Astrocyte (in vitro differentiated cells and primary cell): Measurements from ENCODE around the gene PIAS2. TPM values are rescaled to one million over a fixed set of nuclear protein-coding genes. Genes with fewer than 3 reads are reported as not detected.

Experiments used
- DNase-seq: peaks from one replicate; pipeline ENCODE4 v3.0.0-alpha.2; 2010; ENCODE audit warnings: low read depth
- FAIRE-seq: peaks from 2 replicates; lab custom pipeline; 2011; peaks lifted over from hg19 to GRCh38; lab: Jason Lieb, UNC
- H2AFZ ChIP-seq: 2 replicates; pipeline ENCODE4 v1.6.0; 2012; ENCODE audit warnings: low read depth, low read length, inconsistent platforms
- H3K27ac ChIP-seq: 2 replicates; pipeline ENCODE4 v1.5.1; 2011; ENCODE audit warnings: low read depth, low read length, inconsistent platforms
- H3K27me3 ChIP-seq: 2 replicates; pipeline ENCODE4 v1.6.0; 2011; ENCODE audit warnings: low read length, inconsistent platforms; ENCODE audit not compliant: insufficient read depth
- H3K36me3 ChIP-seq: 2 replicates; pipeline ENCODE4 v1.5.1; 2011; ENCODE audit warnings: low read length, inconsistent platforms; ENCODE audit not compliant: insufficient read depth
- H3K4me1 ChIP-seq: 2 replicates; pipeline ENCODE4 v1.5.1; 2011; ENCODE audit warnings: low read length, inconsistent platforms; ENCODE audit not compliant: insufficient read depth
- H3K4me2 ChIP-seq: 2 replicates; pipeline ENCODE4 v1.6.0; 2012; ENCODE audit warnings: low read length, inconsistent platforms
- H3K4me3 ChIP-seq: 2 replicates; pipeline ENCODE4 v1.5.1; 2011; ENCODE audit warnings: low read depth, mild to moderate bottlenecking, low read length, inconsistent platforms; ENCODE audit not compliant: insufficient read depth
- H3K79me2 ChIP-seq: 2 replicates; pipeline ENCODE4 v1.6.0; 2012; ENCODE audit warnings: mild to moderate bottlenecking, low read length, inconsistent platforms; ENCODE audit not compliant: insufficient read depth
- H3K9ac ChIP-seq: 2 replicates; pipeline ENCODE4 v1.6.0; 2012; ENCODE audit warnings: mild to moderate bottlenecking, low read length, inconsistent platforms
- H3K9me3 ChIP-seq: 2 replicates; pipeline ENCODE4 v1.5.1; 2012; ENCODE audit warnings: low read depth, mild to moderate bottlenecking, low read length, inconsistent platforms; ENCODE audit not compliant: insufficient read depth
- H4K20me1 ChIP-seq: 2 replicates; pipeline ENCODE4 v1.6.0; 2012; ENCODE audit warnings: low read length, inconsistent platforms; ENCODE audit not compliant: insufficient read depth
- H3K27ac Mint-ChIP-seq: one replicate; pipeline ENCODE4 v1.8.0; 2021; ENCODE audit warnings: mild to moderate bottlenecking, mixed read lengths; ENCODE audit not compliant: unreplicated experiment
- H3K27me3 Mint-ChIP-seq: one replicate; pipeline ENCODE4 v1.8.0; 2021; ENCODE audit warnings: low read depth, mixed read lengths; ENCODE audit not compliant: unreplicated experiment
- H3K36me3 Mint-ChIP-seq: one replicate; pipeline ENCODE4 v1.8.0; 2021; ENCODE audit warnings: low read depth, mixed read lengths; ENCODE audit not compliant: unreplicated experiment
- H3K4me1 Mint-ChIP-seq: one replicate; pipeline ENCODE4 v1.8.0; 2021; ENCODE audit warnings: low read depth, mixed read lengths; ENCODE audit not compliant: unreplicated experiment
- H3K4me3 Mint-ChIP-seq: one replicate; pipeline ENCODE4 v1.8.0; 2021; ENCODE audit warnings: mild to moderate bottlenecking, moderate library complexity, mixed read lengths; ENCODE audit not compliant: unreplicated experiment
- H3K9me3 Mint-ChIP-seq: one replicate; pipeline ENCODE4 v1.8.0; 2021; ENCODE audit warnings: mild to moderate bottlenecking, mixed read lengths; ENCODE audit not compliant: unreplicated experiment
- EZH2 ChIP-seq: IDR thresholded peaks from 2 replicates; pipeline ENCODE4 v1.6.1; 2012; ENCODE audit warnings: mild to moderate bottlenecking, low read length, inconsistent platforms; ENCODE audit not compliant: insufficient read depth
- total RNA-seq: library from RNA; stranded (reverse); gene quantifications from 2 replicates; pipeline ENCODE4 v1.2.1, GENCODE V29; 2021
- TF ChIP-seq, protein P1 (sequence below): IDR thresholded peaks from 2 replicates; pipeline ENCODE4 v1.5.1; 2011; ENCODE audit warnings: low read depth, mild to moderate bottlenecking, inconsistent platforms, low read length, moderate library complexity; ENCODE audit not compliant: insufficient read depth

PIAS2 gene
- total RNA-seq, 1 donor from 2014 or later, result 29.3 TPM

DNA sequence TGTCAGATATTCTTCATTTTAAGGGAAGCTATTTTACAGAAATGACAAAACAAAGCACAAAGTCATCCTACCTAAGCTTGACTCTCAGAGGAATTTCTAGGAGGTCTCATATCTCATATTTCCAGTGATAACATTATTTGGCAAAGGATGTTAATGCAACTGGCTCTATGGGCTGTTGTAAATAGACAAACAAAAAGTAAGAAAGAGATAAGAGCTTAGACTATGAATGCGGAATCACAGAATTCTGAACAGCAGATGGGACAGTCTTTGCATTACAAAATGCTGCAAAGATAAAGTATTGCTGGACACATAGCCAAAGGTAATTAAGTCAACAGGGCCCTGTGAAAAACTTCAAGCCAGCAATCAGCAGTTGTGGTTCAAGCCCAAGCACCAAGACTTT lies 23.9 kb downstream of the PIAS2 start:
- H3K9me3 ChIP-seq, result peaks cover 8% of the 10 kb centered on the region
- no peak for FAIRE-seq
- H3K36me3 Mint-ChIP-seq, result peaks cover 20% of the 10 kb centered on the region
- H3K36me3 ChIP-seq, result no peaks in the 10 kb centered on the region
- H3K27me3 Mint-ChIP-seq, result no peaks in the 10 kb centered on the region
- H3K9ac ChIP-seq, result no peak overlapping the region
- DNase-seq, result no peak
- H3K4me1 ChIP-seq, result no peaks in the 10 kb centered on the region
- H3K79me2 ChIP-seq, result peaks cover 62% of the 10 kb centered on the region
- H3K4me1 Mint-ChIP-seq, result no peaks in the 10 kb centered on the region
- H3K4me3 Mint-ChIP-seq, result no peak overlapping the region
- no peak overlapping the region for H3K4me3 ChIP-seq
- TF ChIP-seq, protein P1, sequence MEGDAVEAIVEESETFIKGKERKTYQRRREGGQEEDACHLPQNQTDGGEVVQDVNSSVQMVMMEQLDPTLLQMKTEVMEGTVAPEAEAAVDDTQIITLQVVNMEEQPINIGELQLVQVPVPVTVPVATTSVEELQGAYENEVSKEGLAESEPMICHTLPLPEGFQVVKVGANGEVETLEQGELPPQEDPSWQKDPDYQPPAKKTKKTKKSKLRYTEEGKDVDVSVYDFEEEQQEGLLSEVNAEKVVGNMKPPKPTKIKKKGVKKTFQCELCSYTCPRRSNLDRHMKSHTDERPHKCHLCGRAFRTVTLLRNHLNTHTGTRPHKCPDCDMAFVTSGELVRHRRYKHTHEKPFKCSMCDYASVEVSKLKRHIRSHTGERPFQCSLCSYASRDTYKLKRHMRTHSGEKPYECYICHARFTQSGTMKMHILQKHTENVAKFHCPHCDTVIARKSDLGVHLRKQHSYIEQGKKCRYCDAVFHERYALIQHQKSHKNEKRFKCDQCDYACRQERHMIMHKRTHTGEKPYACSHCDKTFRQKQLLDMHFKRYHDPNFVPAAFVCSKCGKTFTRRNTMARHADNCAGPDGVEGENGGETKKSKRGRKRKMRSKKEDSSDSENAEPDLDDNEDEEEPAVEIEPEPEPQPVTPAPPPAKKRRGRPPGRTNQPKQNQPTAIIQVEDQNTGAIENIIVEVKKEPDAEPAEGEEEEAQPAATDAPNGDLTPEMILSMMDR, result no peak
- no peak for TF ChIP-seq EZH2
- no peak overlapping the region for H3K4me2 ChIP-seq
- H4K20me1 ChIP-seq, result peaks cover 39% of the 10 kb centered on the region
- no peak overlapping the region for H3K27ac ChIP-seq
- H3K27ac Mint-ChIP-seq, result no peak overlapping the region
- H2AFZ ChIP-seq, result no peak overlapping the region
- H3K9me3 Mint-ChIP-seq, result peaks cover 11% of the 10 kb centered on the region
- H3K27me3 ChIP-seq, result no peaks in the 10 kb centered on the region

DNA sequence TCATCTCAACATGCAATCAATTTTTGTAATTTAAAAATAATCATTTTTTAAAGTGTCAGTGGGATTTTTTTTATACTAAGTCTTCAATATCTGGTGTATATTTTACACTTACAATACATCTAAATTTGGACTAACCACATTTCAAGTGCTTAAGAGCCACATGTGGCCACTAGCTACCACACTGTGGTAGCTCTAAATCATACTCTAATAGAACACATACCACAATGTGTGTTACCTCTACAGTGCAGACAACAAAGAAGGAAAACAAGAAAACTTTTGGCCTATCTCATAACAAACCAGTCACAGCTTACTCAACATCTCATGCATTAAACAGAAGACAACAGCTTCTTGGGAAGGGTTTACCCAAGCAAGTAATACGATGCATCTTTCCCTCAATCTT lies 24.5 kb downstream of the PIAS2 start:
- Mint-ChIP-seq H3K9me3 (peaks cover 11% of the 10 kb centered on the region), H3K4me3 (no peak overlapping the region), H3K27me3 (no peaks in the 10 kb centered on the region), H3K36me3 (peaks cover 25% of the 10 kb centered on the region), H3K4me1 (no peaks in the 10 kb centered on the region), H3K27ac (no peak overlapping the region)
- H3K4me3 ChIP-seq, result no peak overlapping the region
- H3K4me2 ChIP-seq, result no peak overlapping the region
- H3K79me2 ChIP-seq, result peaks cover 59% of the 10 kb centered on the region
- peaks cover 34% of the 10 kb centered on the region for H4K20me1 ChIP-seq
- no peaks in the 10 kb centered on the region for H3K27me3 ChIP-seq
- H3K9ac ChIP-seq, result no peak overlapping the region
- H3K36me3 ChIP-seq, result no peaks in the 10 kb centered on the region
- FAIRE-seq (no peak), DNase-seq (no peak)
- H3K27ac ChIP-seq, result no peak overlapping the region
- no peaks in the 10 kb centered on the region for H3K4me1 ChIP-seq
- TF ChIP-seq EZH2, result no peak
- TF ChIP-seq, protein P1, result no peak
- no peak overlapping the region for H2AFZ ChIP-seq
- peaks cover 8% of the 10 kb centered on the region for H3K9me3 ChIP-seq

DNA sequence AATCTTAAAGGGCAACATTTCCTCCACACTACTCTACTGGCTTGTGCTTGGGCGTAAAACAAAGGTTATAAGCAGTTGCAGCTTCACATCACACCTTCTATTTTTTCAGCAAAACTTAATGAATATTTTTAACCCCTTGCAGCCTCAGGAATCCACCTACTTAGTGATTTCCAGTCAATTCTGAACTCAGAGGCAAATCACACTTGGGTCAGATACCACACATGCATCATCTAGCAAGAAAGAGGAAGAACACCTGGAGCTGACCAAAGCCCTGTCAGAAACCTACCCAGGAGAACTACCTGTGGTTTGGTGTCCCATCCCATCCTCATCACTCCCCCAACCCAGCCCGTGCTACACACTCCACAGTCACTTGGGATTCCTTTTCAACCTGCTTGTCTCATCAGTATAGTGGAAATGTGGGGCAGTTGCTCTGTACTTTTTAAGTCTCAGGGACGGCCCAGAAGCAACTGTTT lies 25.5 kb downstream of the PIAS2 start:
- H3K4me3 Mint-ChIP-seq, result no peak overlapping the region
- Histone ChIP-seq H3K9me3 (peaks cover 8% of the 10 kb centered on the region), H3K4me3 (no peak overlapping the region), H4K20me1 (peaks cover 32% of the 10 kb centered on the region), H3K4me2 (no peak overlapping the region), H3K4me1 (no peaks in the 10 kb centered on the region), H3K79me2 (peaks cover 65% of the 10 kb centered on the region), H3K9ac (no peak overlapping the region), H2AFZ (no peak overlapping the region), H3K27me3 (no peaks in the 10 kb centered on the region), H3K27ac (no peak overlapping the region), H3K36me3 (no peaks in the 10 kb centered on the region)
- FAIRE-seq (no peak), DNase-seq (no peak)
- no peak overlapping the region for H3K27ac Mint-ChIP-seq
- H3K27me3 Mint-ChIP-seq, result no peaks in the 10 kb centered on the region
- H3K36me3 Mint-ChIP-seq, result peaks cover 25% of the 10 kb centered on the region
- no peaks in the 10 kb centered on the region for H3K4me1 Mint-ChIP-seq
- H3K9me3 Mint-ChIP-seq, result peaks cover 11% of the 10 kb centered on the region
- TF ChIP-seq, protein P1, result no peak
- no peak for TF ChIP-seq EZH2
